ENCODE results near the gene ZNF138.

ZNF138 gene

GRCh38 chr7:64794171-64794844 is at the start of gene ZNF138 (continued):
- TF ChIP-seq ZNF366 (tag by site-specific recombination; conservative IDR thresholded peaks at IDR 0.05) (no peak), MYNN (tag by site-specific recombination; IDR thresholded peaks at IDR 0.05; ENCODE audit: borderline replicate concordance) (no peak), SCRT1 (tag by site-specific recombination; IDR thresholded peaks at IDR 0.05; ENCODE audit: borderline replicate concordance) (no peak), ZNF623 (tag by site-specific recombination; IDR thresholded peaks at IDR 0.05) (no peak), ZNF394 (tag by site-specific recombination; IDR thresholded peaks at IDR 0.05; ENCODE audit: borderline replicate concordance) (no peak), ZNF548 (tag by site-specific recombination; IDR thresholded peaks at IDR 0.05) (no peak), ZNF596 (tag by site-specific recombination; IDR thresholded peaks at IDR 0.05) (no peak), HOXA7 (CRISPR knock-in tag; IDR thresholded peaks at IDR 0.05; ENCODE audit: borderline replicate concordance) (no peak), ZNF514 (tag by site-specific recombination; IDR thresholded peaks at IDR 0.05) (no peak), ZNF10 (tag by site-specific recombination; IDR thresholded peaks at IDR 0.05) (peak; percentile 54; the same call in 1 of the 2 replicates), ZNF830 (tag by site-specific recombination; IDR thresholded peaks at IDR 0.05; ENCODE audit: low read depth) (no peak), ZNF114 (tag by site-specific recombination; IDR thresholded peaks at IDR 0.05) (no peak), ZNF660 (tag by site-specific recombination; IDR thresholded peaks at IDR 0.05) (0 out of 2 replicates have a peak, but pooled peaks have one; percentile 49), ZNF140 (tag by site-specific recombination; IDR thresholded peaks at IDR 0.05) (no peak), ZNF174 (tag by site-specific recombination; IDR thresholded peaks at IDR 0.05) (no peak), ZNF610 (tag by site-specific recombination; IDR thresholded peaks at IDR 0.05; ENCODE audit: borderline replicate concordance) (no peak), HOXC10 (CRISPR knock-in tag; IDR thresholded peaks at IDR 0.05) (no peak), ZNF791 (tag by site-specific recombination; IDR thresholded peaks at IDR 0.05) (no peak), ZNF76 (tag by site-specific recombination; IDR thresholded peaks at IDR 0.05; ENCODE audit: borderline replicate concordance, low read depth) (no peak), ZNF792 (tag by site-specific recombination; IDR thresholded peaks at IDR 0.05) (no peak), ZNF555 (tag by site-specific recombination; conservative IDR thresholded peaks at IDR 0.05) (no peak)
- TF ChIP-seq, protein P1, sequence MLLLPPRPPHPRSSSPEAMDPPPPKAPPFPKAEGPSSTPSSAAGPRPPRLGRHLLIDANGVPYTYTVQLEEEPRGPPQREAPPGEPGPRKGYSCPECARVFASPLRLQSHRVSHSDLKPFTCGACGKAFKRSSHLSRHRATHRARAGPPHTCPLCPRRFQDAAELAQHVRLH (tag by site-specific recombination; IDR thresholded peaks at IDR 0.05), result no peak
- TF ChIP-seq, protein P2, sequence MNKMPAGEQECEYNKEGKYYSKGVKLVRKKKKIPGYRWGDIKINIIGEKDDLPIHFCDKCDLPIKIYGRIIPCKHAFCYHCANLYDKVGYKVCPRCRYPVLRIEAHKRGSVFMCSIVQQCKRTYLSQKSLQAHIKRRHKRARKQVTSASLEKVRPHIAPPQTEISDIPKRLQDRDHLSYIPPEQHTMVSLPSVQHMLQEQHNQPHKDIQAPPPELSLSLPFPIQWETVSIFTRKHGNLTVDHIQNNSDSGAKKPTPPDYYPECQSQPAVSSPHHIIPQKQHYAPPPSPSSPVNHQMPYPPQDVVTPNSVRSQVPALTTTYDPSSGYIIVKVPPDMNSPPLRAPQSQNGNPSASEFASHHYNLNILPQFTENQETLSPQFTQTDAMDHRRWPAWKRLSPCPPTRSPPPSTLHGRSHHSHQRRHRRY (tag by site-specific recombination; IDR thresholded peaks at IDR 0.05), result no peak
- TF ChIP-seq, protein P3, sequence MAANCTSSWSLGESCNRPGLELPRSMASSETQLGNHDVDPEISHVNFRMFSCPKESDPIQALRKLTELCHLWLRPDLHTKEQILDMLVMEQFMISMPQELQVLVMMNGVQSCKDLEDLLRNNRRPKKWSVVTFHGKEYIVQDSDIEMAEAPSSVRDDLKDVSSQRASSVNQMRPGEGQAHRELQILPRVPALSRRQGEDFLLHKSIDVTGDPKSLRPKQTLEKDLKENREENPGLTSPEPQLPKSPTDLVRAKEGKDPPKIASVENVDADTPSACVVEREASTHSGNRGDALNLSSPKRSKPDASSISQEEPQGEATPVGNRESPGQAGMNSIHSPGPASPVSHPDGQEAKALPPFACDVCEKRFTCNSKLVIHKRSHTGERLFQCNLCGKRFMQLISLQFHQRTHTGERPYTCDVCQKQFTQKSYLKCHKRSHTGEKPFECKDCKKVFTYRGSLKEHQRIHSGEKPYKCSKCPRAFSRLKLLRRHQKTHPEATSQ (tag by site-specific recombination; IDR thresholded peaks at IDR 0.05), result no peak

- CTCF ChIA-PET, result no interaction called here
- POLR2A ChIA-PET, result no interaction called here
- Histone ChIP-seq H3K36me3 (ENCODE audit: control insufficient read depth in 2 of 2, insufficient read depth in 1 of 2, low read length in 2 of 2) (no peaks in the 10 kb centered on the region), H3K4me3 (ENCODE audit: low read depth, low read length) (no peak overlapping the region), H3K9me3 (ENCODE audit: control insufficient read depth, insufficient read depth, low read depth, low read length) (no peaks in the 10 kb centered on the region), H3K4me1 (ENCODE audit: control insufficient read depth, insufficient read depth, low read length) (no peaks in the 10 kb centered on the region), H3K27ac (ENCODE audit: extremely low read depth, low read depth, low read length) (no peak overlapping the region)
- TF ChIP-seq ZNF747 (tag by site-specific recombination; IDR thresholded peaks at IDR 0.05) (no peak), ZNF19 (tag by site-specific recombination; IDR thresholded peaks at IDR 0.05; ENCODE audit: low read depth) (no peak), IKZF3 (tag by site-specific recombination; IDR thresholded peaks at IDR 0.05) (no peak), ZBTB20 (tag by site-specific recombination; IDR thresholded peaks at IDR 0.05) (no peak), ZNF18 (tag by site-specific recombination; IDR thresholded peaks at IDR 0.05) (no peak), ZNF26 (tag by site-specific recombination; IDR thresholded peaks at IDR 0.05) (no peak), ZNF624 (tag by site-specific recombination; IDR thresholded peaks at IDR 0.05) (no peak), ZNF214 (tag by site-specific recombination; IDR thresholded peaks at IDR 0.05; ENCODE audit: borderline replicate concordance) (no peak), ZFP3 (tag by site-specific recombination; IDR thresholded peaks at IDR 0.05; ENCODE audit: low read depth) (no peak)
Observed at GRCh38 chr7:64744680-64745079, 49.5 kb upstream of the ZNF138 start.

All from HEK293 (cell line).